Skeletal muscle tissue (tissue), 4 donors: Measurements from ENCODE around the gene TRMU. TPM values are rescaled to one million over a fixed set of nuclear protein-coding genes. Genes with fewer than 3 reads are reported as not detected.

ENCODE experiments used
- H3K27ac ChIP-seq: one replicate; pipeline ENCODE4 v1.7.0; 2013; ENCODE audit warnings: mild to moderate bottlenecking, low read depth, low read length, inconsistent platforms
- H3K27me3 ChIP-seq, 3 donors: one replicate each; pipeline ENCODE4 v1.7.0; 2013; ENCODE audit warnings: low read length in 3 of 3; ENCODE audit not compliant: control insufficient read depth in 3 of 3, insufficient read depth in 3 of 3
- H3K36me3 ChIP-seq, 3 donors: one replicate each; pipeline ENCODE4 v1.7.0; 2013; ENCODE audit warnings: low read length in 3 of 3; ENCODE audit not compliant: control insufficient read depth in 3 of 3, insufficient read depth in 3 of 3
- H3K4me1 ChIP-seq, 3 donors: one replicate each; pipeline ENCODE4 v1.7.0; 2013; ENCODE audit warnings: low read length in 3 of 3, mild to moderate bottlenecking in 3 of 3; ENCODE audit not compliant: control insufficient read depth in 3 of 3, insufficient read depth in 3 of 3
- H3K4me3 ChIP-seq, 3 donors: one replicate each; pipeline ENCODE4 v1.7.0; 2013; ENCODE audit warnings: low read length in 3 of 3
- H3K9ac ChIP-seq, 3 donors: one replicate each; pipeline ENCODE4 v1.7.0; 2013; ENCODE audit warnings: low read length in 3 of 3, mild to moderate bottlenecking in 3 of 3, moderate library complexity in 2 of 3, low read depth in 1 of 3
- H3K9me3 ChIP-seq, 3 donors: one replicate each; pipeline ENCODE4 v1.7.0; 2013; ENCODE audit warnings: low read length in 3 of 3; ENCODE audit not compliant: control insufficient read depth in 3 of 3
- total RNA-seq: library from RNA; depleted of rRNA; stranded (reverse); fragments of >200 nt; gene quantifications from one replicate; pipeline ENCODE4 v1.2.3, GENCODE V29; 2014
- donor health status: Osteomylitis.

The TRMU gene
- total RNA-seq, 1 donor from 2014 or later, result 16.7 TPM

DNA sequence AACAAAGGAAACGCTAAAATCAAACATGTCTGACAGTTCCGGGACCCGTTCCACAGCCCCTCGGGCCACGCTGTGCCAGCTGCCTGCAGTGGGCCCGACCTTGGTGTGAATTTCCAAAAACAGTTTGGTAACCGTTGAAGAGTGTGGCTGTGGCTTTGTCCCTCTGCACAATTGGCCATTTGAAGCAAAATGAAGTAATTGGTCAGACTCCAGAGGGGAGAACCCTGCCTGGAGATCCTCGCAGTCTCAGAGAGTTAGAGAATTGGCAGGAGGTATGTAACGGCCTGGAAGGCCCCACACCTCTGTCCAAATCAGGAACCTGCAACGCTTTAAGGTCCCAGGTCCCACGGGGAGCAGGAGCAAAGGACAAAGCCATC, 26.3 kb downstream of the TRMU start:
- H3K27ac ChIP-seq, result no peak overlapping the region
- H3K36me3 ChIP-seq, result peaks cover 7 to 12% (median 8%) of the 10 kb centered on the region in 3 donors
- no peak overlapping the region for H3K4me3 ChIP-seq
- peaks cover 16 to 38% (median 37%) of the 10 kb centered on the region in 3 donors for H3K27me3 ChIP-seq
- no peaks in the 10 kb centered on the region for H3K9me3 ChIP-seq
- no peaks in the 10 kb centered on the region for H3K4me1 ChIP-seq
- H3K9ac ChIP-seq, result no peak overlapping the region

- Histone ChIP-seq H3K4me3 (no peak overlapping the region), H3K27me3 (peaks cover 16 to 44% (median 41%) of the 10 kb centered on the region in 3 donors), H3K4me1 (no peaks in the 10 kb centered on the region), H3K36me3 (peaks cover 1 to 7% (median 3%) of the 10 kb centered on the region in 3 donors), H3K9me3 (no peaks in the 10 kb centered on the region), H3K9ac (peak overlapping the region in 1 of 3 donors; percentile 16), H3K27ac (no peak overlapping the region)
Measured at GRCh38 chr22:46362203-46362933, 26.9 kb downstream of the TRMU start.

- no peaks in the 10 kb centered on the region for H3K9me3 ChIP-seq
- H3K4me3 ChIP-seq, result no peak overlapping the region
- no peak overlapping the region for H3K9ac ChIP-seq
- peaks cover 0 to 6% (median 0%) of the 10 kb centered on the region in 3 donors for H3K36me3 ChIP-seq
- H3K4me1 ChIP-seq, result no peaks in the 10 kb centered on the region
- no peak overlapping the region for H3K27ac ChIP-seq
- peaks cover 16 to 51% (median 43%) of the 10 kb centered on the region in 3 donors for H3K27me3 ChIP-seq
Measured at GRCh38 chr22:46362934-46363515, 27.5 kb downstream of the TRMU start.

DNA sequence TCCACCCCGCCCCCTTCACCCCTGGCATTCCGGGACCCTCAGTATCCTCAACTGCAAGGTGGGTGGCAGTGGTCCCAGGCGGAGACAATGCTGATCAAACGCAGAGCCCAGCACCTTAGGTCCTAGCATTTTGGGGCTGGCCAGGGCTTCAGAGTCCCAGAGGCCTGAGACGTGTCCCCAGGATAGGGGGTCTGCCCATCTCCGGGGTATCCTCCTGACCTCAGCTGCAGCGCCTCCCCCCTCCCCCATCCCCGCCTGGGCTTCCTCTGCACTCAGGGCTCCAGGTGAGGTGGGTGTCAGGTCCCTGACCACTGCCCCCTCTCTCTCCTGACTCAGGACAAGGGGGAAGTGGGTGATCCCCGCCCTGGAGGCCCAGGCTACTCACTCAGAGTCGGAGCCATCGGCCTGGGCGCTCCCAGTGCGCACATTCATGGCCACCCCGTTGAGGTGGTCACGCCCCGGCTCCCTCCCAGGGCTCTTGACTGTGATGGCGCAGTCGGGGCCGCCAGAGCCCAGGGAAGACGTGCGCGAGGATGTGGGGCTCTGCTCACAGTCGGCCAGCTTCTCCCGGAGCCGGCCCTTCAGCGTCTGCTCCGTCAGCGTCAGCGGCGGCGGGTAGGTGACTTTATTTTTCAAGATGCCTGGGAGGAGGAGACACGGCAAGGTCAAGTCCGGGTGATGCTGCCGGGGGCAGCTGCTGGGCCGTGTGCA, 28.3 kb downstream of the TRMU start:
- Histone ChIP-seq H3K27ac (no peak overlapping the region), H3K9ac (no peak overlapping the region), H3K27me3 (peaks cover 16 to 52% (median 43%) of the 10 kb centered on the region in 3 donors), H3K36me3 (peaks cover 0 to 2% (median 0%) of the 10 kb centered on the region in 3 donors), H3K9me3 (no peaks in the 10 kb centered on the region), H3K4me1 (no peaks in the 10 kb centered on the region), H3K4me3 (no peak overlapping the region)

- Histone ChIP-seq H3K9me3 (no peaks in the 10 kb centered on the region), H3K27me3 (peaks cover 16 to 52% (median 45%) of the 10 kb centered on the region in 3 donors), H3K9ac (no peak overlapping the region), H3K4me3 (no peak overlapping the region), H3K36me3 (no peaks in the 10 kb centered on the region), H3K27ac (no peak overlapping the region), H3K4me1 (no peaks in the 10 kb centered on the region)
Measured at GRCh38 chr22:46364341-46365165, 29.0 kb downstream of the TRMU start.

DNA sequence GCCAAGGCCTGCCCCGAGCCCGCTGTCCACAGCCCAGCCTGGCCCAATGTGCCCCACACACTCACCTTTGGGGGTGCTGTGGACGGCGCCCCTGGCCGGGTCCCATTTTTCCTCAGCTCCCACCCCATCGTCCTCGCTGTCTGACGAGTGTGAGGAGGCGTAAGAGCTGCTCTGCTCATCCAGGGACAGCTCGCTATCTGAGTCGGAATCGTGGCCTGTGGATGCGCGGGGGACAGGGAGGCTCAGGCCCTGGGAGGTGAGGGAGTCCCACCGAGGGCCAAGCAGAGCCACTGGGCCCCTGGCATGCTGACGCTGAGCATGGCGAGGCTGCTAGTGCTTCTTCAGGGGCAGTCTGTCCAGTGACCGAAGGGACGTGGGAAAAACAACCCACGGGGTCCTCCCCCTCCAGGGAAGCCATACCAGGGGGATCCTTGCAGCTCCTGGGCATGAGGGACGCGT, 29.7 kb downstream of the TRMU start:
- Histone ChIP-seq H3K9ac (no peak overlapping the region), H3K4me3 (no peak overlapping the region), H3K9me3 (no peaks in the 10 kb centered on the region), H3K4me1 (no peaks in the 10 kb centered on the region), H3K36me3 (no peaks in the 10 kb centered on the region), H3K27me3 (peaks cover 16 to 56% (median 47%) of the 10 kb centered on the region in 3 donors), H3K27ac (no peak overlapping the region)

DNA sequence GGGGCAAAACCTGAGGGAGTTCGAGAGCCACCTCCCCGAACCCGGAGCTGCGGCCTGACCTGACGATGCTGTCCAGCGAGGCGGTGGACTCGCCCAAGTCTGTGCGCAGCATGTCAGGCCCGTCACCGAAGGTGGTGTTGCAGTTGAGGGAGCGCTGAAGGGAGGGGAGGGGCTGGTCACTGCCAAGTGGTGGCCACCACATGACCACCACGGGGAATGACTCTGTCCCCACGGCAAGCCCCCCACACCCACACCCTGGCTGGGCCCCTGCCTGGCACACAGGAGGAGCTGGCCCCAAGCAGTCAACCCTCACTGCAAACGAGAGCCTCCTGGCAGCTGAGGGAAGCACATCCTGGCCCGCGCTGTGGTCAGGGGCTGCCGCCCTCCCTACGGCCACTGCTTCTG, 30.8 kb downstream of the TRMU start:
- H3K27me3 ChIP-seq, result peaks cover 16 to 56% (median 47%) of the 10 kb centered on the region in 3 donors
- no peaks in the 10 kb centered on the region for H3K36me3 ChIP-seq
- no peaks in the 10 kb centered on the region for H3K4me1 ChIP-seq
- no peak overlapping the region for H3K9ac ChIP-seq
- H3K27ac ChIP-seq, result no peak overlapping the region
- H3K9me3 ChIP-seq, result no peaks in the 10 kb centered on the region
- H3K4me3 ChIP-seq, result no peak overlapping the region

DNA sequence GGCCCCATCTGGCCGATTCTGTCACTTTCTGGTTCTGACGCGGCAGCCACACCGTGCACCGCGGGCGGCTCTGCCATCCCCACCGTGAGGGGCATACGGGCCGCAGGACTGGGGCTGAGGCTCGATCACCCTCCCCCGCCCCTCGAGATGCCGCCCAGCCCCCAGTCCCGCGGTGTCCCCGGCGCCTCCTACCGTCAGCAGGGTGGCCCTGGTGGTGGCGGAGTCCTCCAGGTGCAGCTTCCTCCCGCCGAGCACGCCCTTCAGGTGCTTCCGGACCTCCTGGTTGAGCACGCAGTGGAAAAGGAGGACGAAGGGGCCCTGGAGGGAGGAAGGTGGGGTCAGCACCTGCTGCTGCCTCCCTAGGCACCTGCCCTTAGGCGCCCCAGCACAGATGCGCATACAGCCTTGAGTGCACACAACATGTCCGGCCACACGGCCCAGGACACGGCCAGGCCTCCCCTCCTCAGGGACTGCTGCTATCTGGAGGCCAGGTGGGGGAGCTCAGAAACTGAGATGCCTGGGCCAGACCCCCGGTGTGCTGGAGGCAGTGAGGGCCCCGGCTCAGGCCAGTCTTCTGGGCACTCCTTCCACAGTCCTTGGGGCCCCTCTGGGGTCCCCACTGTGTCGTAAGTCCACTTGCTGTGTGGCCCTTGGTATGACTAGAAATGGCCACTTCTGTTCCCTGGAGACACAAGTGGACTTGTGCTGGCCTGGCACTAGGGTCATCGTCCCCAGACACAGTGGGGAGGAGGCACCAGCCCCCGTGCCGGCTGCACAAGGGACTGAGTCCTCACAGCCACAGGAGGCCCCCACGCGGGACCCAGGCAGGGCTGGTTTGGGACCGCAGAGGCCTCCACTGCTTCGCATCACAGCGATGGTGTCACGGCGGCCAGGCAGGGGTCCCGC, 31.5 kb downstream of the TRMU start:
- H3K9ac ChIP-seq, result no peak overlapping the region
- H3K27me3 ChIP-seq, result peaks cover 16 to 55% (median 44%) of the 10 kb centered on the region in 3 donors
- no peak overlapping the region for H3K4me3 ChIP-seq
- H3K36me3 ChIP-seq, result no peaks in the 10 kb centered on the region
- H3K9me3 ChIP-seq, result no peaks in the 10 kb centered on the region
- H3K4me1 ChIP-seq, result no peaks in the 10 kb centered on the region
- no peak overlapping the region for H3K27ac ChIP-seq

DNA sequence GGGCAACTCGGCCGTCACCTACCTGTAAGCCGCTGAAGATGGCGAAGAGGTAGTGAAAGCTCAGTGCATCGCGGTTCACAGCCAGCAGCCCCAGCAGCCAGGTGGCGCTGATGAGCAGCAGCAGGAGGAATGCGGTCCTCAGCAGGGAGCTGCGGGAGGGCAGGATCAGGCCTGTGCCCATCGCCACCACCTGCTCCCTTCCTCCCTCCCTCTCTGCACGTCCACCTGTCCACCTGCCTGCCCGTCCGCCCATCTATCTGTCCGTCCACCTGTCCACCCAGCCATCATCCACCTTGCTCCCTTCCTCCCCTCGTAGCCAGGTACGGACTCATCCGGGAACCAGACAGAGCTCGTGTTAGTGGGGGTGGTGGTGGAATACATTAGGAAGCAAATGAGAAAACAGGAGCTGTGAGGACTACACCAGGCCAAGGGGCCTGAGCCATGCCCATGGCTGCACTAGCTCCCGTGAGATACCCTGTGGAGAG, 32.2 kb downstream of the TRMU start:
- Histone ChIP-seq H3K4me3 (no peak overlapping the region), H3K9me3 (no peaks in the 10 kb centered on the region), H3K9ac (no peak overlapping the region), H3K36me3 (no peaks in the 10 kb centered on the region), H3K4me1 (no peaks in the 10 kb centered on the region), H3K27ac (no peak overlapping the region), H3K27me3 (peaks cover 12 to 52% (median 39%) of the 10 kb centered on the region in 3 donors)
